Measurements from ENCODE around the gene ZNF428.
"Not testable (repeated sequence)": the region's sequence is repeated elsewhere in the genome, so short reads cannot be mapped to it uniquely, and the experiment has no call there.

ZNF428 gene

GRCh38 chr19:43619262-43620060 lies at the start of gene ZNF428:
ZNF428 (minus strand) TSS chr19:43619629; CDS start chr19:43614304, 5,325 bp downstream.
- peak; percentile 93 for DNase-seq (ENCODE audit: low spot score)

- peak; percentile 100 for DNase-seq (ENCODE audit: low spot score)
These were observed 49.1 kb upstream of the ZNF428 start for GRCh38 chr19:43668406-43669109.

GRCh38 chr19:43667876-43668405 lies 48.5 kb upstream of the ZNF428 start:
- DNase-seq (ENCODE audit: low spot score) = no peak

- DNase-seq (ENCODE audit: low spot score) = no peak
These were observed 47.9 kb upstream of the ZNF428 start for GRCh38 chr19:43667126-43667875.

- peak; percentile 65 for DNase-seq (ENCODE audit: low spot score)
These were observed 44.6 kb upstream of the ZNF428 start for GRCh38 chr19:43664018-43664417.

- DNase-seq (ENCODE audit: low spot score) = no peak
These were observed 43.1 kb upstream of the ZNF428 start for GRCh38 chr19:43662487-43662886.

GRCh38 chr19:43660971-43661360 lies 41.5 kb upstream of the ZNF428 start:
- no peak for DNase-seq (ENCODE audit: low spot score)

- no peak for DNase-seq (ENCODE audit: low spot score)
These were observed 41.0 kb upstream of the ZNF428 start for GRCh38 chr19:43660301-43660970.

- peak; percentile 20 for DNase-seq (ENCODE audit: low spot score)
These were observed 39.1 kb upstream of the ZNF428 start for GRCh38 chr19:43658494-43658893.

GRCh38 chr19:43658001-43658400 lies 38.6 kb upstream of the ZNF428 start:
- no peak for DNase-seq (ENCODE audit: low spot score)

GRCh38 chr19:43656436-43656835 lies 37.0 kb upstream of the ZNF428 start:
- no peak for DNase-seq (ENCODE audit: low spot score)

- DNase-seq (ENCODE audit: low spot score) = no peak
These were observed 33.1 kb upstream of the ZNF428 start for GRCh38 chr19:43652546-43652874.

- DNase-seq (ENCODE audit: low spot score) = peak; percentile 88
These were observed 32.5 kb upstream of the ZNF428 start for GRCh38 chr19:43651758-43652545.

- DNase-seq (ENCODE audit: low spot score) = not testable (repeated sequence)
These were observed 30.8 kb upstream of the ZNF428 start for GRCh38 chr19:43650276-43650675.

GRCh38 chr19:43649514-43649913 lies 30.1 kb upstream of the ZNF428 start:
- DNase-seq (ENCODE audit: low spot score) = no peak

GRCh38 chr19:43648633-43649032 lies 29.2 kb upstream of the ZNF428 start:
- no peak for DNase-seq (ENCODE audit: low spot score)

GRCh38 chr19:43644181-43644580 lies 24.8 kb upstream of the ZNF428 start:
- no peak for DNase-seq (ENCODE audit: low spot score)

GRCh38 chr19:43643326-43643725 lies 23.9 kb upstream of the ZNF428 start:
- no peak for DNase-seq (ENCODE audit: low spot score)

- DNase-seq (ENCODE audit: low spot score) = no peak
These were observed 23.1 kb upstream of the ZNF428 start for GRCh38 chr19:43642531-43642930.

GRCh38 chr19:43641333-43641732 lies 21.9 kb upstream of the ZNF428 start:
- no peak for DNase-seq (ENCODE audit: low spot score)

- DNase-seq (ENCODE audit: low spot score) = no peak
These were observed 21.0 kb upstream of the ZNF428 start for GRCh38 chr19:43640424-43640757.
